HG02970 (cell line): ENCODE results near the gene GPC2.

Source experiments
- ATAC-seq: cut with Tn5 transposase; IDR thresholded peaks from one replicate; pipeline ENCODE4 v1.9.1; 2021; ENCODE audit warnings: mild to moderate bottlenecking, moderate library complexity, moderate number of reproducible peaks; ENCODE audit not compliant: unreplicated experiment, low FRiP score

Gene GPC2

GRCh38 chr7:100126239-100126930 lies 50.8 kb downstream of the GPC2 start:
- no peak for ATAC-seq

GRCh38 chr7:100124301-100125230 lies 52.6 kb downstream of the GPC2 start:
- ATAC-seq: no peak

- no peak for ATAC-seq
Observed at GRCh38 chr7:100122568-100122967, 54.6 kb downstream of the GPC2 start.

GRCh38 chr7:100122067-100122466 lies 55.1 kb downstream of the GPC2 start:
- no peak for ATAC-seq

GRCh38 chr7:100120733-100121036 lies 56.5 kb downstream of the GPC2 start:
- no peak for ATAC-seq

- ATAC-seq: peak; percentile 33
Observed at GRCh38 chr7:100119970-100120732, 57.0 kb downstream of the GPC2 start.
